HEK293 (cell line): ENCODE results near the gene LPP.

Experiments used
- CTCF ChIA-PET: fragments of 350-600 bp; formaldehyde crosslinking; extraction: SDS; loops from one replicate; lab custom pipeline; 2021; ENCODE audit warnings: antibody characterized with exemption; lab: Yijun Ruan, JAX
- POLR2A ChIA-PET: fragments of 300-600 bp; formaldehyde crosslinking; extraction: SDS; loops from one replicate; lab custom pipeline; 2020; ENCODE audit warnings: antibody characterized with exemption, inconsistent platforms; lab: Yijun Ruan, JAX
- H3K27ac ChIP-seq: fragments of 200-500 bp; sonication (Bioruptor generic); 2 replicates; pipeline ENCODE4 v1.5.1; 2014; ENCODE audit warnings: low read depth, low read length, control low read depth, inconsistent platforms; ENCODE audit errors: extremely low read depth
- H3K36me3 ChIP-seq, 2 experiments: fragments of 200-500 bp in 1 of 2; sonication (Bioruptor generic) in 1 of 2; 1 replicate in 1 of 2; 2 replicates in 1 of 2; pipeline ENCODE4 v1.5.1; 2014 to 2017; ENCODE audit warnings: inconsistent platforms in 2 of 2, low read length in 2 of 2; ENCODE audit not compliant: control insufficient read depth in 2 of 2, insufficient read depth in 1 of 2
- H3K4me1 ChIP-seq: fragments of 200-500 bp; sonication (Bioruptor generic); 2 replicates; pipeline ENCODE4 v1.5.1; 2014; ENCODE audit warnings: mild to moderate bottlenecking, low read length, inconsistent platforms; ENCODE audit not compliant: control insufficient read depth, insufficient read depth
- H3K4me3 ChIP-seq: 2 replicates; pipeline ENCODE4 v1.5.1; 2011; ENCODE audit warnings: low read depth, mild to moderate bottlenecking, control low read depth, low read length, moderate library complexity
- H3K9me3 ChIP-seq: fragments of 200-500 bp; sonication (Bioruptor generic); 2 replicates; pipeline ENCODE4 v1.5.1; 2014; ENCODE audit warnings: low read depth, low read length, inconsistent platforms; ENCODE audit not compliant: control insufficient read depth, insufficient read depth
- GLIS1 ChIP-seq: fragments of 450-650 bp; formaldehyde crosslinking; IDR thresholded peaks from 2 replicates; pipeline ENCODE4 v1.5.1; 2016; ENCODE audit warnings: missing biosample characterization, missing genetic modification characterization
- GLIS2 ChIP-seq: fragments of 450-650 bp; formaldehyde crosslinking; IDR thresholded peaks from 2 replicates; pipeline ENCODE4 v1.5.1; 2016; ENCODE audit warnings: missing biosample characterization, missing genetic modification characterization
- OVOL3 ChIP-seq: fragments of 450-650 bp; formaldehyde crosslinking; IDR thresholded peaks from 2 replicates; pipeline ENCODE4 v1.5.1; 2016; ENCODE audit warnings: missing biosample characterization, missing genetic modification characterization
- PRDM1 ChIP-seq: fragments of 450-650 bp; formaldehyde crosslinking; IDR thresholded peaks from 2 replicates; pipeline ENCODE4; 2016; ENCODE audit warnings: missing biosample characterization, missing genetic modification characterization
- PRDM6 ChIP-seq: fragments of 450-650 bp; formaldehyde crosslinking; IDR thresholded peaks from 2 replicates; pipeline ENCODE4 v1.5.1; 2017; ENCODE audit warnings: missing biosample characterization, missing genetic modification characterization
- TRIM28 ChIP-seq: IDR thresholded peaks from 2 replicates; pipeline ENCODE4 v1.6.1; 2011; ENCODE audit warnings: low read length, control low read depth, borderline replicate concordance
- ZBTB10 ChIP-seq: fragments of 450-650 bp; formaldehyde crosslinking; IDR thresholded peaks from 2 replicates; pipeline ENCODE4 v1.5.1; 2016; ENCODE audit warnings: missing biosample characterization, missing genetic modification characterization
- ZBTB21 ChIP-seq: fragments of 450-650 bp; formaldehyde crosslinking; IDR thresholded peaks from 2 replicates; pipeline ENCODE4 v1.5.1; 2017; ENCODE audit warnings: missing biosample characterization, missing genetic modification characterization
- ZBTB44 ChIP-seq: fragments of 450-650 bp; IDR thresholded peaks from 2 replicates; pipeline ENCODE4 v1.5.1; 2018; ENCODE audit warnings: missing biosample characterization, mild to moderate bottlenecking, missing genetic modification characterization
- ZFP41 ChIP-seq: fragments of 450-650 bp; formaldehyde crosslinking; IDR thresholded peaks from 2 replicates; pipeline ENCODE4 v1.5.1; 2016; ENCODE audit warnings: missing biosample characterization, missing genetic modification characterization, borderline replicate concordance
- ZNF121 ChIP-seq: fragments of 450-650 bp; formaldehyde crosslinking; IDR thresholded peaks from 2 replicates; pipeline ENCODE4 v1.5.1; 2016; ENCODE audit warnings: missing biosample characterization, missing genetic modification characterization
- ZNF148 ChIP-seq: fragments of 450-650 bp; formaldehyde crosslinking; IDR thresholded peaks from 2 replicates; pipeline ENCODE4 v1.5.0; 2017; ENCODE audit warnings: missing biosample characterization, missing genetic modification characterization, borderline replicate concordance
- ZNF155 ChIP-seq: fragments of 450-650 bp; formaldehyde crosslinking; IDR thresholded peaks from 2 replicates; pipeline ENCODE4 v1.5.1; 2016; ENCODE audit warnings: missing biosample characterization, missing genetic modification characterization
- ZNF2 ChIP-seq: fragments of 450-650 bp; formaldehyde crosslinking; IDR thresholded peaks from 2 replicates; pipeline ENCODE4 v1.5.1; 2016; ENCODE audit warnings: missing biosample characterization, missing genetic modification characterization
- ZNF211 ChIP-seq: fragments of 450-650 bp; formaldehyde crosslinking; IDR thresholded peaks from 2 replicates; pipeline ENCODE4 v1.5.1; 2016; ENCODE audit warnings: low read depth, missing biosample characterization, missing genetic modification characterization
- ZNF239 ChIP-seq: fragments of 450-650 bp; formaldehyde crosslinking; IDR thresholded peaks from 2 replicates; pipeline ENCODE4 v1.5.1; 2016; ENCODE audit warnings: missing biosample characterization, missing genetic modification characterization
- ZNF366 ChIP-seq: fragments of 450-650 bp; formaldehyde crosslinking; conservative IDR thresholded peaks from 2 replicates; pipeline ENCODE4 v1.5.1; 2016; ENCODE audit warnings: missing biosample characterization, missing genetic modification characterization
- ZNF549 ChIP-seq: fragments of 450-650 bp; IDR thresholded peaks from 2 replicates; pipeline ENCODE4 v1.5.1; 2018; ENCODE audit warnings: missing biosample characterization, missing genetic modification characterization, mild to moderate bottlenecking, inconsistent platforms, moderate library complexity
- ZNF585B ChIP-seq: fragments of 450-650 bp; formaldehyde crosslinking; IDR thresholded peaks from 2 replicates; pipeline ENCODE4 v1.5.1; 2016; ENCODE audit warnings: missing biosample characterization, missing genetic modification characterization
- ZNF776 ChIP-seq: fragments of 450-650 bp; formaldehyde crosslinking; IDR thresholded peaks from 2 replicates; pipeline ENCODE4 v1.5.0; 2017; ENCODE audit warnings: missing biosample characterization, missing genetic modification characterization, borderline replicate concordance

LPP gene

GRCh38 chr3:188574885-188575284 lies 420.9 kb downstream of the LPP start:
- Histone ChIP-seq H3K9me3 (no peaks in the 10 kb centered on the region), H3K4me3 (no peak overlapping the region), H3K27ac (no peak overlapping the region), H3K36me3 (no peaks in the 10 kb centered on the region), H3K4me1 (no peaks in the 10 kb centered on the region)
- TF ChIP-seq ZNF585B (tag by site-specific recombination) (no peak), GLIS1 (peak; percentile 72)
- CTCF ChIA-PET = no interaction called here
- POLR2A ChIA-PET = no interaction called here

- Histone ChIP-seq H3K36me3 (no peaks in the 10 kb centered on the region), H3K4me3 (no peak overlapping the region), H3K27ac (no peak overlapping the region), H3K4me1 (no peaks in the 10 kb centered on the region), H3K9me3 (no peaks in the 10 kb centered on the region)
- POLR2A ChIA-PET = no interaction called here
- CTCF ChIA-PET = no interaction called here
- TF ChIP-seq OVOL3 (tag by site-specific recombination) (no peak), PRDM6 (no peak), ZNF2 (no peak), ZBTB10 (no peak), ZNF776 (tag by site-specific recombination) (no peak), ZBTB44 (tag by site-specific recombination) (no peak), TRIM28 (no peak), ZNF148 (no peak), ZNF211 (no peak), PRDM1 (tag by site-specific recombination) (no peak), ZFP41 (tag by site-specific recombination) (no peak), ZNF155 (no peak), ZNF549 (tag by site-specific recombination) (no peak), ZBTB21 (tag by site-specific recombination) (no peak), ZNF239 (tag by site-specific recombination) (no peak), GLIS2 (tag by site-specific recombination) (no peak), ZNF121 (no peak), ZNF366 (tag by site-specific recombination) (no peak)
- TF ChIP-seq, all 188 proteins: peak for 0
These were observed 421.5 kb downstream of the LPP start for GRCh38 chr3:188575501-188575900.
